Karpas-422 (cell line): Measurements from ENCODE around the gene ALK. TPM values are rescaled to one million over a fixed set of nuclear protein-coding genes. Genes with fewer than 3 reads are reported as not detected.

Experiments
- DNase-seq: peaks from one replicate; pipeline ENCODE4 v3.0.0-alpha.2; 2015
- H2AFZ ChIP-seq: fragments of 200-600 bp; sonication (generic); 2 replicates; pipeline ENCODE4 v1.6.1; 2014; ENCODE audit warnings: antibody characterized with exemption, low read length, mixed read lengths
- H3K27ac ChIP-seq: fragments of 200-600 bp; sonication (generic); 2 replicates; pipeline ENCODE4 v1.5.1; 2014; ENCODE audit warnings: mild to moderate bottlenecking, low read length, moderate library complexity
- H3K27me3 ChIP-seq: fragments of 200-600 bp; sonication (generic); 2 replicates; pipeline ENCODE4 v1.6.1; 2014; ENCODE audit warnings: low read length, mixed read lengths
- H3K36me3 ChIP-seq: fragments of 200-600 bp; sonication (generic); 2 replicates; pipeline ENCODE4 v1.6.1; 2014; ENCODE audit warnings: low read length, mixed read lengths; ENCODE audit not compliant: insufficient read depth
- H3K4me1 ChIP-seq: fragments of 200-600 bp; sonication (generic); 2 replicates; pipeline ENCODE4 v1.6.1; 2014; ENCODE audit warnings: mild to moderate bottlenecking, low read length, mixed read lengths
- H3K4me2 ChIP-seq: fragments of 200-600 bp; sonication (generic); 2 replicates; pipeline ENCODE4 v1.6.1; 2014; ENCODE audit warnings: low read length, low read depth, mild to moderate bottlenecking; ENCODE audit not compliant: poor library complexity, severe bottlenecking
- H3K4me3 ChIP-seq: fragments of 200-600 bp; sonication (generic); 2 replicates; pipeline ENCODE4 v1.5.1; 2014; ENCODE audit warnings: mild to moderate bottlenecking, antibody characterized with exemption, low read length, mixed read lengths
- H3K79me2 ChIP-seq: fragments of 200-600 bp; sonication (generic); 2 replicates; pipeline ENCODE4 v1.6.1; 2014; ENCODE audit warnings: mild to moderate bottlenecking, low read length, mixed read lengths
- H3K9ac ChIP-seq: fragments of 200-600 bp; sonication (generic); 2 replicates; pipeline ENCODE4 v1.6.0; 2014; ENCODE audit warnings: low read length
- H3K9me2 ChIP-seq: fragments of 200-600 bp; sonication (generic), shearing (Covaris generic); replicated peaks from 2 replicates; pipeline ENCODE4 v1.6.0; 2014; ENCODE audit warnings: mild to moderate bottlenecking, low read length, moderate library complexity; ENCODE audit not compliant: insufficient read depth
- H3K9me3 ChIP-seq: fragments of 300-700, 200-600 bp; sonication (generic); 2 replicates; pipeline ENCODE4 v1.6.1; 2014; ENCODE audit warnings: low read length, mixed read lengths
- H4K20me1 ChIP-seq: fragments of 200-600 bp; sonication (generic); 2 replicates; pipeline ENCODE4 v1.6.1; 2014; ENCODE audit warnings: mild to moderate bottlenecking, antibody characterized with exemption, low read length, low read depth; ENCODE audit not compliant: insufficient read depth
- total RNA-seq: library from RNA; depleted of rRNA; stranded (reverse); fragments of >200 nt; shearing (Covaris generic); gene quantifications from 2 replicates; pipeline ENCODE4 v1.2.3, GENCODE V29; 2014; ENCODE audit warnings: low replicate concordance

The ALK gene
- total RNA-seq, 1 experiment from 2014 or later, result not detected

GRCh38 chr2:29332540-29332939 lies 588.8 kb downstream of the ALK start:
- Histone ChIP-seq H3K4me2 (no peak overlapping the region), H3K4me1 (no peaks in the 10 kb centered on the region), H2AFZ (no peak overlapping the region), H3K9ac (no peak overlapping the region), H3K4me3 (no peak overlapping the region), H3K27ac (no peak overlapping the region), H4K20me1 (no peaks in the 10 kb centered on the region), H3K9me2 (no peaks in the 10 kb centered on the region), H3K27me3 (no peaks in the 10 kb centered on the region), H3K36me3 (no peaks in the 10 kb centered on the region), H3K9me3 (no peaks in the 10 kb centered on the region), H3K79me2 (no peaks in the 10 kb centered on the region)
- no peak for DNase-seq

- Histone ChIP-seq H3K4me3 (no peak overlapping the region), H3K9me3 (no peaks in the 10 kb centered on the region), H3K4me2 (no peak overlapping the region), H3K9me2 (no peaks in the 10 kb centered on the region), H2AFZ (no peak overlapping the region), H3K36me3 (no peaks in the 10 kb centered on the region), H3K27ac (no peak overlapping the region), H3K27me3 (no peaks in the 10 kb centered on the region), H3K4me1 (no peaks in the 10 kb centered on the region), H3K9ac (no peak overlapping the region), H4K20me1 (no peaks in the 10 kb centered on the region), H3K79me2 (no peaks in the 10 kb centered on the region)
- DNase-seq, result no peak
Measured at GRCh38 chr2:29329899-29330298, 591.5 kb downstream of the ALK start.

GRCh38 chr2:29326926-29327325 lies 594.5 kb downstream of the ALK start:
- H3K27ac ChIP-seq, result no peak overlapping the region
- no peak overlapping the region for H3K4me2 ChIP-seq

GRCh38 chr2:29325544-29325943 lies 595.8 kb downstream of the ALK start:
- H3K27me3 ChIP-seq, result no peaks in the 10 kb centered on the region

More at GRCh38 chr2:29326926-29327325, 594.5 kb downstream of the ALK start:
- no peak for DNase-seq
- H3K36me3 ChIP-seq, result no peaks in the 10 kb centered on the region
- no peak overlapping the region for H2AFZ ChIP-seq
- H3K79me2 ChIP-seq, result no peaks in the 10 kb centered on the region
- no peaks in the 10 kb centered on the region for H3K4me1 ChIP-seq
- no peaks in the 10 kb centered on the region for H4K20me1 ChIP-seq
- no peak overlapping the region for H3K9ac ChIP-seq
- no peak overlapping the region for H3K4me3 ChIP-seq
- no peaks in the 10 kb centered on the region for H3K9me2 ChIP-seq
- no peaks in the 10 kb centered on the region for H3K9me3 ChIP-seq
- H3K27me3 ChIP-seq, result no peaks in the 10 kb centered on the region

GRCh38 chr2:29323961-29324360 lies 597.4 kb downstream of the ALK start:
- Histone ChIP-seq H3K27ac (no peak overlapping the region), H3K9me2 (no peaks in the 10 kb centered on the region), H3K9me3 (no peaks in the 10 kb centered on the region), H3K4me1 (no peaks in the 10 kb centered on the region), H2AFZ (no peak overlapping the region), H3K4me2 (no peak overlapping the region), H3K79me2 (no peaks in the 10 kb centered on the region), H3K4me3 (no peak overlapping the region), H3K9ac (no peak overlapping the region), H4K20me1 (no peaks in the 10 kb centered on the region), H3K36me3 (no peaks in the 10 kb centered on the region), H3K27me3 (no peaks in the 10 kb centered on the region)
- no peak for DNase-seq

More at GRCh38 chr2:29325544-29325943, 595.8 kb downstream of the ALK start:
- Histone ChIP-seq H3K27ac (no peak overlapping the region), H2AFZ (no peak overlapping the region), H3K36me3 (no peaks in the 10 kb centered on the region), H3K9ac (no peak overlapping the region), H3K4me2 (no peak overlapping the region), H3K9me3 (no peaks in the 10 kb centered on the region), H3K9me2 (no peaks in the 10 kb centered on the region), H3K4me3 (no peak overlapping the region), H3K4me1 (no peaks in the 10 kb centered on the region), H4K20me1 (no peaks in the 10 kb centered on the region), H3K79me2 (no peaks in the 10 kb centered on the region)
- DNase-seq, result no peak

GRCh38 chr2:29323301-29323700 lies 598.1 kb downstream of the ALK start:
- no peaks in the 10 kb centered on the region for H3K4me1 ChIP-seq
- H3K4me2 ChIP-seq, result no peak overlapping the region
- H3K9ac ChIP-seq, result no peak overlapping the region
- DNase-seq, result no peak
- H3K79me2 ChIP-seq, result no peaks in the 10 kb centered on the region
- H3K27ac ChIP-seq, result no peak overlapping the region
- H3K36me3 ChIP-seq, result no peaks in the 10 kb centered on the region
- no peaks in the 10 kb centered on the region for H3K9me2 ChIP-seq
- no peaks in the 10 kb centered on the region for H3K27me3 ChIP-seq
- H4K20me1 ChIP-seq, result no peaks in the 10 kb centered on the region
- H3K4me3 ChIP-seq, result no peak overlapping the region
- no peak overlapping the region for H2AFZ ChIP-seq
- H3K9me3 ChIP-seq, result no peaks in the 10 kb centered on the region

GRCh38 chr2:29322011-29322410 lies 599.4 kb downstream of the ALK start:
- Histone ChIP-seq H3K4me3 (no peak overlapping the region), H3K9ac (no peak overlapping the region), H3K27ac (no peak overlapping the region), H2AFZ (no peak overlapping the region), H3K4me2 (no peak overlapping the region), H3K27me3 (no peaks in the 10 kb centered on the region), H3K36me3 (no peaks in the 10 kb centered on the region), H3K9me2 (no peaks in the 10 kb centered on the region), H3K9me3 (no peaks in the 10 kb centered on the region), H3K79me2 (no peaks in the 10 kb centered on the region), H3K4me1 (no peaks in the 10 kb centered on the region), H4K20me1 (no peaks in the 10 kb centered on the region)
- no peak for DNase-seq

- DNase-seq, result no peak
- Histone ChIP-seq H3K27ac (no peak overlapping the region), H3K79me2 (no peaks in the 10 kb centered on the region), H3K9ac (no peak overlapping the region), H3K4me2 (no peak overlapping the region), H3K36me3 (no peaks in the 10 kb centered on the region), H2AFZ (no peak overlapping the region), H3K4me1 (no peaks in the 10 kb centered on the region), H3K27me3 (no peaks in the 10 kb centered on the region), H4K20me1 (0 out of 2 replicates have a peak, but pooled peaks cover 3% of the 10 kb centered on the region), H3K4me3 (no peak overlapping the region), H3K9me2 (no peaks in the 10 kb centered on the region), H3K9me3 (no peaks in the 10 kb centered on the region)
Measured at GRCh38 chr2:29317801-29318485, 603.4 kb downstream of the ALK start.
